Measurements from ENCODE around the gene MRPL38. TPM values are rescaled to one million over a fixed set of nuclear protein-coding genes. Genes with fewer than 3 reads are reported as not detected.
A peak's percentile ranks its signal among the peaks of the same experiment; 100 is the strongest.

Gene MRPL38
- total RNA-seq, 1 experiment from 2014 or later: 127 TPM

- intact Hi-C loops (cut with micrococcal nuclease; ENCODE audit: unreplicated experiment): loop anchor here (2.0 kb wide), 1 partner anchor 41 kb away; no protein-coding TSS in a partner anchor
- Histone ChIP-seq H3K27me3 (ENCODE audit: insufficient read depth, low read depth) (no peaks in the 10 kb centered on the region), H3K36me3 (ENCODE audit: low read depth) (0 out of 2 replicates have a peak, but pooled peaks cover 9% of the 10 kb centered on the region), H3F3A (ENCODE audit: insufficient read depth, low read depth) (peaks cover 8% of the 10 kb centered on the region; the same call in 1 of the 2 replicates), H3K9me2 (ENCODE audit: insufficient read depth) (no peaks in the 10 kb centered on the region), H2AFZ (peak overlapping the region; percentile 58; the same call in 1 of the 2 replicates), H3K27ac (no peak overlapping the region; the same call in 1 of the 2 replicates), H3K79me2 (ENCODE audit: low read depth) (no peaks in the 10 kb centered on the region), H3K4me2 (peak overlapping the region; percentile 81), H3K4me3 (peak overlapping the region; percentile 89), H3K4me1 (replicated peaks; ENCODE audit: insufficient read depth) (peaks cover 6% of the 10 kb centered on the region), H3K9me3 (ENCODE audit: insufficient read depth, low read depth) (no peaks in the 10 kb centered on the region), H4K20me1 (ENCODE audit: insufficient read depth) (no peaks in the 10 kb centered on the region)
- TF ChIP-seq EZH2 (IDR thresholded peaks at IDR 0.05; ENCODE audit: low read depth): no peak
- DNase-seq: no peak
- BruUV-seq (replicated peaks): no TSS peak
- CTCF ChIA-PET: interaction anchor here (0.8 kb wide), 1 partner anchor 57 kb away, joined by 3 read pairs; no protein-coding TSS in a partner anchor
- POLR2A ChIA-PET (ENCODE audit: unreplicated experiment): interaction anchor here (0.5 to 1.2 kb wide), 3 partner anchors 29 to 165 kb away, joined by 4 to 10 read pairs (median 6); no protein-coding TSS in a partner anchor
Observed at GRCh38 chr17:75941442-75941819, 36.7 kb upstream of the MRPL38 start.

- H3K4me3 ChIP-seq: peak within 1 kb of the TSS; percentile 89
- TF ChIP-seq CTCF (conservative IDR thresholded peaks at IDR 0.05) (no peak), EZH2 (IDR thresholded peaks at IDR 0.05; ENCODE audit: low read depth) (no peak)
- no peaks in the 10 kb centered on the region for H3K9me3 ChIP-seq (ENCODE audit: insufficient read depth, low read depth)
- no peaks in the 10 kb centered on the region for H3K27me3 ChIP-seq (ENCODE audit: insufficient read depth, low read depth)
- no peaks in the 10 kb centered on the region for H3K9me2 ChIP-seq (ENCODE audit: insufficient read depth)
- peak within 1 kb of the TSS; percentile 97 for H2AFZ ChIP-seq
- peaks cover 6% of the 10 kb centered on the region for H3K4me1 ChIP-seq (replicated peaks; ENCODE audit: insufficient read depth)
- POLR2A ChIA-PET (ENCODE audit: unreplicated experiment): interaction anchor here (0.5 to 1.2 kb wide), 3 partner anchors 30 to 164 kb away, joined by 4 to 10 read pairs (median 6); no protein-coding TSS in a partner anchor
- intact Hi-C loops (cut with micrococcal nuclease; ENCODE audit: unreplicated experiment): loop anchor here (2.0 kb wide), 1 partner anchor 42 kb away; no protein-coding TSS in a partner anchor
- no peak within 1 kb of the TSS; the same call in 1 of the 2 replicates for H3K27ac ChIP-seq
- peak; percentile 90 to 96 for DNase-seq
- H4K20me1 ChIP-seq (ENCODE audit: insufficient read depth): no peaks in the 10 kb centered on the region
- H3F3A ChIP-seq (ENCODE audit: insufficient read depth, low read depth): peaks cover 8% of the 10 kb centered on the region; the same call in 1 of the 2 replicates
- peak within 1 kb of the TSS; percentile 81 for H3K4me2 ChIP-seq
- H3K79me2 ChIP-seq (ENCODE audit: low read depth): no peaks in the 10 kb centered on the region
- CTCF ChIA-PET: interaction anchor here (0.8 kb wide), 1 partner anchor 57 kb away, joined by 3 read pairs; no protein-coding TSS in a partner anchor
- no TSS peak for BruUV-seq (replicated peaks)
- H3K36me3 ChIP-seq (ENCODE audit: low read depth): 0 out of 2 replicates have a peak, but pooled peaks cover 9% of the 10 kb centered on the region
Observed at GRCh38 chr17:75940727-75941441, 36.2 kb upstream of the MRPL38 start, which contains the start of gene FBF1. FBF1 (minus strand) TSS chr17:75941042; CDS start chr17:75938149, 2,893 bp downstream.

GRCh38 chr17:75937652-75938051 is 33.0 kb upstream of the MRPL38 start:
- intact Hi-C loops (cut with micrococcal nuclease; ENCODE audit: unreplicated experiment): no loop called here
- ChIA-PET CTCF (no interaction called here), POLR2A (ENCODE audit: unreplicated experiment) (interaction anchor here (0.6 to 0.7 kb wide), 2 partner anchors 11 to 60 kb away, joined by 4 to 7 read pairs; no protein-coding TSS in a partner anchor)
- no peaks in the 10 kb centered on the region for H3K36me3 ChIP-seq (ENCODE audit: low read depth)
- H2AFZ ChIP-seq: no peak overlapping the region
- no peak overlapping the region for H3K27ac ChIP-seq
- H3K9me2 ChIP-seq (ENCODE audit: insufficient read depth): no peaks in the 10 kb centered on the region
- H3K79me2 ChIP-seq (ENCODE audit: low read depth): no peaks in the 10 kb centered on the region
- H3K27me3 ChIP-seq (ENCODE audit: insufficient read depth, low read depth): no peaks in the 10 kb centered on the region
- peaks cover 6% of the 10 kb centered on the region for H3K4me1 ChIP-seq (replicated peaks; ENCODE audit: insufficient read depth)
- no peaks in the 10 kb centered on the region for H3K9me3 ChIP-seq (ENCODE audit: insufficient read depth, low read depth)
- peaks cover 8% of the 10 kb centered on the region; the same call in 1 of the 2 replicates for H3F3A ChIP-seq (ENCODE audit: insufficient read depth, low read depth)
- no peaks in the 10 kb centered on the region for H4K20me1 ChIP-seq (ENCODE audit: insufficient read depth)
- H3K4me2 ChIP-seq: no peak overlapping the region
- TF ChIP-seq EZH2 (IDR thresholded peaks at IDR 0.05; ENCODE audit: low read depth): no peak
- no peak for TF ChIP-seq CTCF (conservative IDR thresholded peaks at IDR 0.05)
- no TSS peak for BruUV-seq (replicated peaks)
- DNase-seq: no peak
- H3K4me3 ChIP-seq: no peak overlapping the region

All from PC-9 (cell line).